Activated naive CD8-positive, alpha-beta T cell treated with anti-CD3 and anti-CD28 coated beads, Interleukin-2, amount 50 U/mL, for 16 hours (primary cell): ENCODE results near the gene APOBEC3H.

Source experiments
- DNase-seq: peaks from one replicate; pipeline ENCODE4 v3.0.0-alpha.2; 2020; ENCODE audit warnings: low read depth, low spot score

The APOBEC3H gene

GRCh38 chr22:39135092-39135896 lies 38.2 kb downstream of the APOBEC3H start:
- peak; percentile 27 for DNase-seq

GRCh38 chr22:39136317-39136716 lies 39.3 kb downstream of the APOBEC3H start:
- DNase-seq = no peak

- DNase-seq = no peak
Observed at GRCh38 chr22:39138357-39138997, 41.4 kb downstream of the APOBEC3H start.

GRCh38 chr22:39139933-39140332 lies 42.9 kb downstream of the APOBEC3H start:
- DNase-seq = no peak

- DNase-seq = no peak
Observed at GRCh38 chr22:39142088-39142680, 45.1 kb downstream of the APOBEC3H start.

- DNase-seq = peak; percentile 42
Observed at GRCh38 chr22:39144101-39144767, 47.2 kb downstream of the APOBEC3H start.

- no peak for DNase-seq
Observed at GRCh38 chr22:39146256-39147101, 49.4 kb downstream of the APOBEC3H start.

GRCh38 chr22:39147335-39148025 lies 50.4 kb downstream of the APOBEC3H start:
- no peak for DNase-seq

- DNase-seq = no peak
Observed at GRCh38 chr22:39148026-39148726, 51.1 kb downstream of the APOBEC3H start.

GRCh38 chr22:39148727-39149535 lies 51.9 kb downstream of the APOBEC3H start:
- DNase-seq = peak; percentile 60

- no peak for DNase-seq
Observed at GRCh38 chr22:39149915-39150847, 53.1 kb downstream of the APOBEC3H start.

- no peak for DNase-seq
Observed at GRCh38 chr22:39150848-39151215, 53.8 kb downstream of the APOBEC3H start.

- DNase-seq = no peak
Observed at GRCh38 chr22:39151329-39151975, 54.4 kb downstream of the APOBEC3H start.

- DNase-seq = no peak
Observed at GRCh38 chr22:39152024-39152510, 55.0 kb downstream of the APOBEC3H start.

- peak; percentile 78 for DNase-seq
Observed at GRCh38 chr22:39152511-39153219, 55.6 kb downstream of the APOBEC3H start, which contains the start of gene CBX7. TSS of gene CBX7 (minus strand) at chr22:39152680. CDS start at chr22:39152444, 236 bp downstream.

GRCh38 chr22:39153220-39153717 lies 56.2 kb downstream of the APOBEC3H start:
- DNase-seq = no peak
